ENCODE data around the gene ERCC3. TPM values are rescaled to one million over a fixed set of nuclear protein-coding genes. Genes with fewer than 3 reads are reported as not detected.
"Not testable (repeated sequence)": the region's sequence is repeated elsewhere in the genome, so short reads cannot be mapped to it uniquely, and the experiment has no call there.

The ERCC3 gene
- total RNA-seq, 1 experiment from 2014 or later = 60.8 TPM

- no peak overlapping the region for H2BK15ac ChIP-seq (ENCODE audit: low read depth, low read length)
- H3K4me2 ChIP-seq (ENCODE audit: insufficient read depth, insufficient read length, low read length) = no peak overlapping the region
- no peak overlapping the region for H4K8ac ChIP-seq (replicated peaks; ENCODE audit: insufficient read length, low read depth, low read length)
- no peak overlapping the region for H3K27ac ChIP-seq (ENCODE audit: insufficient read length, low read depth, low read length)
- H3K4ac ChIP-seq (ENCODE audit: low read depth, low read length) = no peak overlapping the region
- H4K5ac ChIP-seq (ENCODE audit: insufficient read length, low read depth, low read length) = no peak overlapping the region
- H3K27me3 Mint-ChIP-seq (ENCODE audit: low read depth) = peaks cover 9% of the 10 kb centered on the region
- no peak overlapping the region for H3K27ac Mint-ChIP-seq
- H3K56ac ChIP-seq (ENCODE audit: insufficient read length, low read depth, low read length) = no peak overlapping the region
- no peaks in the 10 kb centered on the region for H3K27me3 ChIP-seq (ENCODE audit: insufficient read depth, low read length)
- no peaks in the 10 kb centered on the region for H3K79me1 ChIP-seq (ENCODE audit: insufficient read depth, low read depth, low read length, poor library complexity, severe bottlenecking)
- DNase-seq = no peak
- H3K9ac ChIP-seq (ENCODE audit: extremely low read depth, insufficient read length, low read length) = no peak overlapping the region
- H2BK120ac ChIP-seq (ENCODE audit: low read depth, low read length, poor library complexity, severe bottlenecking) = no peak overlapping the region
- no peaks in the 10 kb centered on the region for H3K9me3 Mint-ChIP-seq
- no peaks in the 10 kb centered on the region for H3K23me2 ChIP-seq (ENCODE audit: insufficient read length, low read depth, low read length, poor library complexity, severe bottlenecking)
- peaks cover 3% of the 10 kb centered on the region; the same call in 1 of the 2 replicates for H3K4me1 ChIP-seq (ENCODE audit: insufficient read depth, low read length)
- no peak overlapping the region for H2BK12ac ChIP-seq (ENCODE audit: insufficient read length, low read depth, low read length)
- no peak overlapping the region for H3K18ac ChIP-seq (ENCODE audit: insufficient read length, low read depth, low read length)
- no peak overlapping the region for H2BK5ac ChIP-seq (ENCODE audit: insufficient read length, low read length)
- H3K9me3 ChIP-seq (ENCODE audit: control insufficient read depth, low read depth, low read length) = no peaks in the 10 kb centered on the region
- peaks cover 15 to 18% of the 10 kb centered on the region in 2 experiments for H3K4me1 Mint-ChIP-seq
- no peak for TF ChIP-seq CTCF (conservative IDR thresholded peaks at IDR 0.05)
- no peak overlapping the region for H3K4me3 Mint-ChIP-seq
- H3T11ph ChIP-seq (ENCODE audit: low read length) = no peak overlapping the region
- no peak overlapping the region for H3K14ac ChIP-seq (ENCODE audit: insufficient read depth, low read length)
- H2BK20ac ChIP-seq (ENCODE audit: low read depth, low read length, poor library complexity, severe bottlenecking) = no peak overlapping the region
- no peaks in the 10 kb centered on the region for H3K79me2 ChIP-seq (ENCODE audit: insufficient read depth, low read length)
- H4K20me1 ChIP-seq (ENCODE audit: control insufficient read depth, insufficient read depth, insufficient read length) = no peaks in the 10 kb centered on the region
- H3K36me3 Mint-ChIP-seq (ENCODE audit: insufficient read depth in 1 of 3, low read depth in 3 of 3) = no peaks in the 10 kb centered on the region
- no peak overlapping the region for H2AK5ac ChIP-seq (ENCODE audit: insufficient read length, low read length)
- WGBS (ENCODE audit: extremely low coverage, insufficient read length, low lambda C conversion rate) = 100% methylated on average over 1 of the region's 5 CpGs
- H4K91ac ChIP-seq (ENCODE audit: insufficient read length, low read depth, low read length) = no peak overlapping the region
- no peak overlapping the region for H2AFZ ChIP-seq (ENCODE audit: low read length)
- H3K23ac ChIP-seq (ENCODE audit: insufficient read length, low read depth, low read length) = no peak overlapping the region
These were observed 65.8 kb downstream of the ERCC3 start for GRCh38 chr2:127228102-127228501.

- not testable (repeated sequence) for H3K14ac ChIP-seq (ENCODE audit: insufficient read depth, low read length); H3K4me1 ChIP-seq (ENCODE audit: insufficient read depth, low read length); H4K8ac ChIP-seq (replicated peaks; ENCODE audit: insufficient read length, low read depth, low read length); H3K4ac ChIP-seq (ENCODE audit: low read depth, low read length); H3K27ac Mint-ChIP-seq; H4K5ac ChIP-seq (ENCODE audit: insufficient read length, low read depth, low read length); H3K9ac ChIP-seq (ENCODE audit: extremely low read depth, insufficient read length, low read length); H3K27ac ChIP-seq (ENCODE audit: insufficient read length, low read depth, low read length); H3K27me3 ChIP-seq (ENCODE audit: insufficient read depth, low read length); DNase-seq; H2BK120ac ChIP-seq (ENCODE audit: low read depth, low read length, poor library complexity, severe bottlenecking); H3K56ac ChIP-seq (ENCODE audit: insufficient read length, low read depth, low read length); H3K23me2 ChIP-seq (ENCODE audit: insufficient read length, low read depth, low read length, poor library complexity, severe bottlenecking); H2BK15ac ChIP-seq (ENCODE audit: low read depth, low read length); H3K36me3 Mint-ChIP-seq (ENCODE audit: insufficient read depth in 1 of 3, low read depth in 3 of 3); H2AFZ ChIP-seq (ENCODE audit: low read length); H2BK5ac ChIP-seq (ENCODE audit: insufficient read length, low read length); H3T11ph ChIP-seq (ENCODE audit: low read length); H4K20me1 ChIP-seq (ENCODE audit: control insufficient read depth, insufficient read depth, insufficient read length); H3K18ac ChIP-seq (ENCODE audit: insufficient read length, low read depth, low read length); H3K79me1 ChIP-seq (ENCODE audit: insufficient read depth, low read depth, low read length, poor library complexity, severe bottlenecking); H3K4me3 Mint-ChIP-seq; H4K91ac ChIP-seq (ENCODE audit: insufficient read length, low read depth, low read length); H2BK20ac ChIP-seq (ENCODE audit: low read depth, low read length, poor library complexity, severe bottlenecking); H2BK12ac ChIP-seq (ENCODE audit: insufficient read length, low read depth, low read length); H3K9me3 ChIP-seq (ENCODE audit: control insufficient read depth, low read depth, low read length); H3K79me2 ChIP-seq (ENCODE audit: insufficient read depth, low read length); H3K9me3 Mint-ChIP-seq; H2AK5ac ChIP-seq (ENCODE audit: insufficient read length, low read length); H3K23ac ChIP-seq (ENCODE audit: insufficient read length, low read depth, low read length); H3K4me2 ChIP-seq (ENCODE audit: insufficient read depth, insufficient read length, low read length)
- H3K27me3 Mint-ChIP-seq (ENCODE audit: low read depth) = peaks cover 12% of the 10 kb centered on the region
- WGBS (ENCODE audit: extremely low coverage, insufficient read length, low lambda C conversion rate) = no CpG with 5 or more reads among the region's 5 CpGs
- H3K4me1 Mint-ChIP-seq = peaks cover 15 to 20% of the 10 kb centered on the region in 2 experiments
These were observed 66.7 kb downstream of the ERCC3 start for GRCh38 chr2:127227264-127227660.
